Fibroblast of mammary gland (primary cell): Measurements from ENCODE around the gene DCLK1.

Experiments
- DNase-seq: peaks from one replicate; pipeline ENCODE4 v3.0.0-alpha.2; 2010; ENCODE audit warnings: low read depth
- H3K4me3 ChIP-seq: 2 replicates; pipeline ENCODE4 v1.5.1; 2011; ENCODE audit warnings: low read depth, mild to moderate bottlenecking, low read length, moderate library complexity; ENCODE audit not compliant: control insufficient read depth
- CTCF ChIP-seq: conservative IDR thresholded peaks from 2 replicates; pipeline ENCODE4 v1.5.1; 2011; ENCODE audit warnings: low read depth, low read length, inconsistent platforms; ENCODE audit not compliant: control insufficient read depth, insufficient read depth

Gene DCLK1

DNA sequence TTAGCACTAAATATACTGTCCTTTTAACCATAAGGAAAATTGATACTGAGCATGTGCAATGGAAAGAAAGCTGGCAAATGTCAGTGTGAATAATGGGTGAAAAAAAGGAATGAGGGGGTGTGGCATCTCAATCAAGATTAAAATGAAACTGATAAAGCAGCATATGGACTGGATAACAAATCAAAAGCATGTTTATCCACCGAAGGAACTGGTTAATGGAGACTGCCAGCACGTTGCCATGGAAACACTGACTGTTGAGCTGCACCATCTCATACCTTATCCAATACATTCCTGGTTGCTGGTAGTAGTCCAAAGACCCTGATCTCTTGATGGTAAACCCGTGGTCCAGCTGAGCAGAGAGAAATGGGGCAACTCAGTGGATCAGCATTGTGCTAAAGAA, 343.2 kb downstream of the DCLK1 start:
- no peak overlapping the region for H3K4me3 ChIP-seq
- DNase-seq, result no peak
- TF ChIP-seq CTCF, result no peak

- no peak overlapping the region for H3K4me3 ChIP-seq
- TF ChIP-seq CTCF, result no peak
- DNase-seq, result no peak
Observed at GRCh38 chr13:35785576-35786303, 345.4 kb downstream of the DCLK1 start.

DNA sequence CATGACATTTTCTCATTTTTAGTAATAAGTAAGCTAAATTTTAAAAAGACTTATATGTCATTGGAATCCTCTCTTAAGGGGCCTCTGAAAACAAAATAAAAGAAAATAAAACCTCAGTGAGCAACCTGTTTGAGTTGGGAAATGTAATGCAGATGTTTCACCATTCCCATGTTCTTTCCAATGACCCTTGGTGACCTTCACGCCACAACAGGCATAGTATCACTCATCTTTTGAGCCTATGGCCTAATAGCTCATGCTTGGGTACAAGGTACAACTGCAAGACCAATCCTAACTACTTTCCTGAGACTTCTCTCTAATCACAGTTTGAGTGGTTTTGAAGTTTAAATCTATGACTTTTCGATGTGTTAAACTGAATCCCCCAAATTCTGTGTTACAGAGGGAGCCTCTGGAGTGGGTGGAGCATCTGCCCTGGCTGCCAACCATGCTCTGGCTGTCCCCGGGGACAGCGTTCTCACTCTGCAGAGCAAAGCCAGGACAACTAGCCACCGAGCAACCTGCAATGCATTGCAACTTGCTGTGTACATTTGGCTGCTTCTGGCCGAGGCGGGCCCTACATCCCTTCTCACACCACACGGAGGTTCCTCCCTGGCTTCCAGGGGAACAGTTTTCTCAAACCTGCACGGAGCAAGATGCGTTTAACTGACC, 346.8 kb downstream of the DCLK1 start:
- no peak overlapping the region for H3K4me3 ChIP-seq
- DNase-seq, result peak; percentile 59
- no peak for TF ChIP-seq CTCF

- no peak for TF ChIP-seq CTCF
Observed at GRCh38 chr13:35782793-35783192, 348.4 kb downstream of the DCLK1 start.

DNA sequence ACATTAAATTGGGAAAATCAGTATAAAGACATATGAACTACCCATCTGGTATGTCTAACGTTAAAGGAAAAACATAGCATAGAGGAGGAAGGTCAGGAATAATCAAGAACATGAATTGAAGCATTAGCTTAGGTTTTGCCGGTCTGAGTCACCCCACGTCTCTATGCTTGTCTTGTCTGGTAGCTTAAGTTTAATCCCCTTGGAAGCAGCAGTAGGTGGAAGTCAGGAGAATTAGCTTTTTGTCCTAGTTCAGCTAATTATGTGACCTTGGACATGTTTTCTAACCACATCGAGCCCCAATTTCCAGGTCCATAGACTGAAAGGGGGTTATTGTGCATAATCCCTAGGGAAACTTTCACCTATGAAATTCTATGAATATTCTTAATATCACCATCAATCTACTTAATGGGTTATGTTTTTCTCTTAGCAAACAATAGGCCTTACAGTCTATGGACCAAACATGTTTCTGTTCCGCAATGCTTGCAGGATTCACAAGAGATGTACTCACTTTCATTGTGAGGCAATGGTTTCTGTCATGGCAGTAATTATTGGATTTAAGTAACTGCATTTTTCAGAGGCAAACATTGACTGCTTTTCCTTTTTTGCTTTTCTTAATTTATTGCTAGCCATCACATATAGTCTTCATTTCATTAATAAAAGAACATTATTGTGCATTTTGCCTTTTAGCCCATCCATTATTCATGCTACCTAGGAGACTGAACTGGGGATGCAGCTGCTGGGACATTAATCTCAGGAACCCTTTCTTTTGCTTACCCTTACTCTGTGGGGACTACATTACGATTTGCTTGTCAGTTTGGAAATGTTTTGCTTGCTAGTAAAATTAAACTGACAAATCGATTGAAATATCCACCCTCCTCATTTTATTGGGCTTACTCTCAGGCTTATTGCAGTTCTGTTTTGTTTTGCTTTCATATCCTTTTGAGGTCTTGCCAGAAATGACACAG, 349.9 kb downstream of the DCLK1 start:
- DNase-seq, result no peak
- no peak overlapping the region for H3K4me3 ChIP-seq
- no peak for TF ChIP-seq CTCF

More at GRCh38 chr13:35782793-35783192, 348.4 kb downstream of the DCLK1 start:
- peak; percentile 15 for DNase-seq
- no peak overlapping the region for H3K4me3 ChIP-seq

GRCh38 chr13:35780613-35781012, 350.6 kb downstream of the DCLK1 start:
- no peak for DNase-seq
- no peak for TF ChIP-seq CTCF
- no peak overlapping the region for H3K4me3 ChIP-seq
